ENCODE data around the gene FOXR1.

FOXR1 gene, protein sequence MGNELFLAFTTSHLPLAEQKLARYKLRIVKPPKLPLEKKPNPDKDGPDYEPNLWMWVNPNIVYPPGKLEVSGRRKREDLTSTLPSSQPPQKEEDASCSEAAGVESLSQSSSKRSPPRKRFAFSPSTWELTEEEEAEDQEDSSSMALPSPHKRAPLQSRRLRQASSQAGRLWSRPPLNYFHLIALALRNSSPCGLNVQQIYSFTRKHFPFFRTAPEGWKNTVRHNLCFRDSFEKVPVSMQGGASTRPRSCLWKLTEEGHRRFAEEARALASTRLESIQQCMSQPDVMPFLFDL

DNA sequence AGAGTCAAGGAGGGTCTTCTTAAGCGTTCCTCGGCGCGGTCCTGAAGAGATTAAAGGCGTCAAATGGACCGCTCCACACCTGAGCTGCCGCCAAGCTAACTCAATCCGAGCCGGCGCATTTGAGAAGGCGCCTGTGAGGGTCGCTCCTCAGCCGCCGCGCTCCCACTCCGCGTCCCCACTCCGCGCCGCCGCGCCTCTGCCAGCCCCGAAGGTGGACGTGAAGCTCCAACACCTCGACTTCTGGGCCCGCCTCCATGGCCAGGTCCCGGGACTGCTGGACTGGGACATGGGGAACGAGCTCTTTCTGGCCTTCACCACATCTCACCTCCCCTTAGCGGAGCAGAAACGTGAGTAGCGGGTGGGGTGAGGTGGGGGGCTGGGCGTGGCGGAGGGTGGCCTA, at the start of gene FOXR1:
Gene FOXR1 (plus strand): TSS at position 116 of the 400 bp plus-strand sequence. CDS start 171 bp downstream, at position 287.
- DNase-seq: no peak
- no peak for TF ChIP-seq GATA1 (IDR thresholded peaks at IDR 0.05; ENCODE audit: low read depth, low read length)
- no peak for TF ChIP-seq POLR2A (IDR thresholded peaks at IDR 0.05; ENCODE audit: low read length)

DNA sequence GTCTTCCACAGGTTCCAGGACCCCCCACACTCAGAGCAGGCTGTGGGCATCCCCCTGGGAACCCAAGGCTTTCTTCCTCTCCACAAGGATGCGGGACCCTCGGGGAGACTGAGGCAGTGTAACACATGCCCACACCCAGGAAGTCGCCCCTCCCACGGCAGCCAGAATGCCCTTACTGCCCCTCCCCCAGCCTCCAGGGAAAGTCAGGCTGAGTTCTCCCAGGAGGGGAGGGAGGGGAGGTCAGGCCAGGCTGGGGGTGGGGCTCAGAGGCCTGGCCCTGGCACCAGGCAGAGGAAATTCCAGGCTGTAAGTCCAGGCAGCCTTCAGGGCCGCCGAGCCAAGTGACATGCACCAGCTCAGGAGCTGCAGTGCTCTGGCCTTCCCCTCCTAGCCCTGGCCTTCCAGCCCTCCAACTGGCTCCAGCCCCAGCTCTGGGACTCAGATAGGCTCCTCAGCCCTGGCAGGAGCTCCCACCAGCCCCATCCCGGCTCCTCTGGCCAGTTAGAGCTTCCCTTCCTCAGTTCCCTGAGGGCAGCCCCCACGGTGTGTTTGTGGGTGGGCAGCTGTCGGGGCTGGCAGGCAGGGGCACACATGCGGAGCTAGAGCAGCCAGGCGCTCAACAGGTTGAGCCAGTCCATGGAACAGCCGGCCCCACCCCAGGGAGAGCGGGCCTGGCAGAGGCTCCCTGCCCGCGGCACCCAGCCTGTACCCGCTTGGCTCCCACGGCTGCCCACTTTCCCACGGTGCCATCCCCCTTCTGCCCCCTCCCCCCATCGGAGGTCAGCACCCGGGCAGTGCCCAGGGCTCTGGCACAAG, 49.4 kb upstream of the FOXR1 start:
- TF ChIP-seq POLR2A (IDR thresholded peaks at IDR 0.05; ENCODE audit: low read length) (no peak), GATA1 (IDR thresholded peaks at IDR 0.05; ENCODE audit: low read depth, low read length) (no peak)
- no peak for DNase-seq

DNA sequence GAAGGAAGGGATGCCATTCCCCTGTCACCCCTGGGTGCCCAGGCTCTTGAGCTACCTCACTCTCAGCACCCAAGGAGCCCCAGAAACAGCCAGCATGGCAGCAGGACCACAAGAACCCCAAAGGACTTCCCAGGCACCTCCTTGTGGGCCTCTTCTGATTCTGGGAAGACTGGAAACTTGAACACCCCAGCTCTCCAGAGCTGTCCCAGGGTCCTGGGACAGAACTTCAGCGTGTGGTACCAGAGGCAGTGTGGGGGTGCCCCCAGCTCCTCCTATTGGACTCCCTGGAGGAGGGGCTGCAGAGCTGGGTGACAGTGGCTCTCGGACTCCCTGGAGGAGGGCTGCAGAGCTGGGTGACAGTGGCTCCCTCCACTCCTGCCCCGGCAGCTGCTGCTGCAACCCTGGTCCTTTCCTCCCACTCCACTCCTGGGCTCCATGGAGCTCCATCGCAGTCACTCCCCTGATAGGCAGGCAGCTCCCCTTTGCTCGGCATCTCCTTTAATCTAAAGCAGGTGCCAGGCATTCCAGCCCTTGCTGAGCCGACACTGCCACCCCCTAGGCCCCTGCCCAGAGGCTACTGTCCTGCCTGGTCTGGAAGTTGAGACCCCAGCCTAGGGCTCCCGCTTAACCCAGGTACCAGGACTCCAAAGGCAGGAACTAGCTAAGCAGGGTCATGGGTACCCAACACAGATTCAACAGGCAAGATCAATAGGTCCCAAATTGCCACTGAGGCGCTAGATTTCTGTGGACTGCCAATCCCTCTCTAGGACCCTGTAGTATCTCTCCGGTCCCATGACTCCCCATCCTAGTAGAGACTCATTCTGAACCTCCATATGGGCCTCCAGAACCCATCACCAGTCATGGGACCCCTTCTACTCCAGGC, 48.6 kb upstream of the FOXR1 start:
- no peak for TF ChIP-seq GATA1 (IDR thresholded peaks at IDR 0.05; ENCODE audit: low read depth, low read length)
- TF ChIP-seq POLR2A (IDR thresholded peaks at IDR 0.05; ENCODE audit: low read length): no peak
- no peak for DNase-seq

DNA sequence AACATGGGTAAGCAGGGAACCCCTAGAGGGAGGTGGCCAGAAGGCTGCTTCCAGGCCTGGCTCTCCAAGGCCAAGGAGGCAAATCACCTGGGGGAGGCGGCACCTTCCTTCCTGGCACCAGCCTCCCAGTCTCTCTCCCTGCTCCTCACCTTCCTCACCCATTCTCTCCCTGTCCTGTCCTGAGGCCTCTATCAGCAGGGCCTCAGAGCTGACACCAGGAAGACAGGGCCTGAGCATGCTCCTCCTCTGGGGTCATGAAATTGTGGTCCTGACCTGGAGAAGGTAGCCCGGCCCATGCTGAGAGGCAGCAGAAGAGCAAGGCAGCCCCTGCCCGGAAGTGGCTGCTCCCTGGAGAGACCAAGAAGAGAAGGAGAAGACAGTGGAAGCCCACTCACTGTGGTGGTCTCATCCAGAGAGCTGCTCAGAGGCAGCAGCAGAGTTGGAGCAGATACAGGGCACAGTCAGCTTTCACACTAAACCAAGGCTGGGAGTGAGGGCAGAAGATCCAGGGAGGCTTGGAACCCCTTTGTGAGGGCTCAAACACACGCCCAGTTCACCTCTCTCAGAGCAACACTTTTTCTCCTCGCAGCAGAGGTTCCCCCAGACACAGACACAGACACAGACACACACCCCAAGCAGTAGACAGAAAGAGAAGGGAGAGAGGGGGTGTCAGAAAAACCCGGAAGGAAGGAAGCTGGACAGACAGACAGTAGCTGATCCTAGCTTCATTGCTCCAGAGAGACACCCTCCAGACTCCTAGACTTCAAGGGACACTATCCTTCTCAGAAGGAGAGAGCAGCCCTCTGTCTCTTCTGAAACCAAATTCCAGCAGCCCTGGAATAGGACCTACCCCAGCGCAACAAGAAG, 47.6 kb upstream of the FOXR1 start:
- no peak for DNase-seq
- TF ChIP-seq GATA1 (IDR thresholded peaks at IDR 0.05; ENCODE audit: low read depth, low read length): no peak
- no peak for TF ChIP-seq POLR2A (IDR thresholded peaks at IDR 0.05; ENCODE audit: low read length)

DNA sequence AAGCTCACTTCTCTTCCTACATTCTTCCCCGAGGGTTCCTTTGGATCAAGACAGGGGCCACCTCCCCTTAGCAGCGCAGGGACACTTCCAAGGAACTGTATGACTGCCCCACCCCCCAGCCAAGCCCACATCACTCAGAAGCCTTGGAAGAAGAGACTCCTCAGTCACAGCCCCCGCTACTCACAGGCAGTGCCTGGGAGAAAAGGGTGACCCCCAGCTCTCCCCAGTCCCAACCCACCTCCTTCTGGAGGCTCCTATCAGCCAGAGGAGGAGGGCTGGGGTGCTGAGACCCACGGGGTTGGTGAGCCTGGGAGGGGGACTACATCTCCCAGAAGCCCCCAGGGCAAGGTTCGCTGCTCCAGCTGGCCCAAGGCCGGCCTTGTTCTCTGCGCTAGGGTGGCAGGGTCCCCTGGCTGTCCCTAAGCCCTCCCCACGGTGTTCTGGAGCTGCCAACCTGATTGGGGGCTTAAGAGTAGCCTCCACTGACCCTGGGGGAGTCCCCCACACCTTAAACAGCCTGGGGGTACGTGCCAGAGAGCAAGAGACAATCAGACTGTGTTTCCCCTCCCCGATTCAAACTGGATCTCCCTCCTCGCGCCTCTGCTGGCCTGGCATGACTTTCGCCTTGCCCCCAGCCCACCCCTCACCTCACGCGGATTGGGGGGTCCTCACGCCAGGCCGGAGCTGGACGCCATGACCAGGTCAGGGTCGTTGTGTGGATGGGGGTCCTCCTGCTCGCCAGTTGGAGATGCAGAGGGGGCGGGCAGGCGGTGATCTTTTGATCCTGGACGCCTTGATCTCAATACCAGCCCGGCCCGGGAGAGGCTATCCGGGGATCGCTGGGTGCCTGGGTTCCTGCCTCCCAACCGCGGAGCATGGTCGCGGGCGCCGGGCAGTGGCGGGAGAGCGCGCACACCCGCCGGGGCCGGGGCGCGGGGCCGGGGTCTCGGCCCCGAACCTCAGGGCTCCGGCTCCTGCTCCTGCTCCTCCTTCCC, 46.7 kb upstream of the FOXR1 start:
- TF ChIP-seq GATA1 (IDR thresholded peaks at IDR 0.05; ENCODE audit: low read depth, low read length) (no peak), POLR2A (IDR thresholded peaks at IDR 0.05; ENCODE audit: low read length) (no peak)
- peak; percentile 27 to 41 for DNase-seq

DNA sequence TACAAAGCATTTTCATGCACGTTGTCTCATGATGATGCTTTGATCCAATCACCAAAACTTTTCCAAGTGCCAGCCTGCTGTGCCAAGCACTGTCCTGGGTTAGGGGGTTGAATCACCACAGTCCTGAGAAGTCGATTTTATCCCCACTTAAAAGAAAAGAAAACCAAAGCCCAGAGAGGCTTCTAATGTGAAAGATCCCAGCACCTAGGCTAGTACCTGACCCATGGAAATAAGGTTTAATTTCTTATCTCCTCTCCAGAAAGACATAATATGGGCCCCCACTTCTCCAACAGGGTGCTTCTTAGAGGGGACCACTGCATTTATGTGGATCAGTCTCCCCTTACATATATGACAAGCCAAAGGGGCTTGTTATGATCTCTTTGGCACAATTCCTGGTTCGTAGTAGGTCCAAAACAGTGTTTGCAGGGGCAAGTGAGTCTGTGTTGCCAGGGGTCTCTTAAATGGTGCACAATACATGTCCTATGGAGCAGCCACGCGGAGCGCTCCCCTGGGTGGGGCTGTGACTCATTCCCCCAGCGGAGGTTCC, 43.9 kb upstream of the FOXR1 start:
- no peak for DNase-seq
- TF ChIP-seq POLR2A (IDR thresholded peaks at IDR 0.05; ENCODE audit: low read length): no peak
- no peak for TF ChIP-seq GATA1 (IDR thresholded peaks at IDR 0.05; ENCODE audit: low read depth, low read length)

DNA sequence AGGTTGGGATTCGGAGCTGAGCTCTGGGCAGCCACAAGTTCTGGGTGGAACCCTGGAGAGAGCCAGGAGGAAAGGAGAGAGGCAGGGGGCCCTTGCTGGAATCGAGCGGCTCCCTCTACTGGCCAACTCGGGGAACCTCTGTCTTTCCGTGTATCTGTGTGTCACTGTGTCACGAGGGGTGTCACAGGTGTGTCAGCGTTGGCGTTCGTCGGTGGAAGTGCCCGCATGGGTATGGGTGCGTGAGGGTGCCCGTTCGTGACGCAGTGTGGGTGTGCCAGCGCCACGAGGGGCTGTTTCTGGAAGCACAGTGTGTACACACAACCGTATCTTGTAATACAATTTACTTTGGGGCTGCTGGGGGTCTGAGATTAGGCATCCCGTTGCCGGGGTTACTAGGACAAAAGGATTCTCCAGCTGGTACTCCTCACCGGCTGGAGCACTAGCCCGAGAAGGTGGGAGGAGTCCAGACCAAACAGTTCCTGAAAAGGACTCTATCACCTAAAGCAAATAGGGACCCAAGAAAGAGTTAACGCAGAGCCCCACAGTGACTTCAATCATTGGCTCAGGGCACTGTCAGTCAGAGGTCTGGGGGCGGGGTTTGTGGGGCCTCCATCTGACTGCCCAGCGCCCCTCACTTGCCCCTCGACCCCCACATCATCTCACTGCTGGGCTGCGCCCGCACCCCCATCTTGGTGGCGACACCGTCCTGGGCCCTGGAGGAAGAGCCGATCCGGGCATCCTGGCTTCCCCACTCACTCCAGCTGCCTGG, 43.3 kb upstream of the FOXR1 start:
- peak; percentile 87 to 93 for DNase-seq
- no peak for TF ChIP-seq GATA1 (IDR thresholded peaks at IDR 0.05; ENCODE audit: low read depth, low read length)
- TF ChIP-seq POLR2A (IDR thresholded peaks at IDR 0.05; ENCODE audit: low read length): peak; percentile 32

DNA sequence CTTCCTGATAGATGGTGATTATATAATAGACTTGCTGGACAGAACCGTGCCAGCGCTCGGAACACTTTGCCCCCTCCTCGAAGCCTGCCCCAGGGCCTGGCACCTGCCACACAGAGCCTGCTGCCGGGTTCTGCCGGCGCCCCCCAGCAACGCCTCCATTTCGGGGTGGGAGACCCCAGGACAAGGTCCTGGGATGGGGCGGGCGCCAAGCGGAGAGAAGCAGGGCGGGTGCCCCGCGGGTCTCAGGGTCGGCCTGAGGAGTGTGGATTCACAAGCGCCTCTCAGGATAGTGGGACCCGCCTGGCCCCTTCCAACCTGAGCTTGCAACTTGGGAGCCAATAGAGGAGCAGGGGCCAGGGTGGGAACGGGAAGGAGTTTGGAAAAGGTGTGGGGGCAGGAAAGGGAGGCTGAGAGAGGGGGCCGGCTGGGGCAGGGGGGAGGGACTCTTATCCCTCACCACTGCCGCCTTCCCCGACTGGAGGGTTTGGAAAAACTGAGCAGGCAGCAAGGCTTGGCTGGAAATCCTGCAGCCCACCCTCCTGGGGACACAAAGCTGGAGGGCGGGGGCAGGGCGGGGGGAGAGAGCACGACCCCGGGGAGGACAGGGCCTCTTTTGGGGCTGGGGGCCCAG, 42.6 kb upstream of the FOXR1 start:
- peak; percentile 58 to 71 for DNase-seq

DNA sequence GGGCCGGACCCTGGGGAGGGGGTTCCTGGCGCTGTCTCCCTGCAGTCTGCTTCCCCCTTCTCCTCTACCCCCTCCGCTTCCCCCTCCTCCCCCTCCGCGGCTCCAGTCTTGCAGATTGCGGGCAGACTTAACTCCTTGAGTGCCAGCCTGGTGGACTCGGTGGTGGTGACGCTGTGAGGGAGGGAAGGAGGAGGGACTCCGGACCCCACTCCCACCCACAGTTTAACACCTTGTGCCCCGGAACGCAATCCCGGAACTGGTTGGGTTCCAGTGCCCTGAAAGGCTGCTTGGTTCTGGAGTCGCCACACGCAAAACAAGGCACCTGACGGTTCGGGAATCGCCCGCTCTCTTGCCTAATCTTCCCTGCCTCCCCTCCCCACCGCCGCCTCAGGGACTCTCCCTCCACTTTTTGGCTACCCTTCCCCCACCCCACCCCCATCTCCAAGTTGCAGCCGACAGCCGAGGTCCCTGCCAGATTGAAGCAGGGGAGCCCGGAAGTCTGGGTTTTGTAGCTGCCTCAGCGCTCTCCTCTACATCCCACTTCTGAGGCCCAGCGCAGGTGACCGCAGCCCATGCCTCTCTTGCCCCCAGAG, 42.0 kb upstream of the FOXR1 start:
- peak; percentile 49 to 59 for DNase-seq
- TF ChIP-seq GATA1 (IDR thresholded peaks at IDR 0.05; ENCODE audit: low read depth, low read length): no peak
- no peak for TF ChIP-seq POLR2A (IDR thresholded peaks at IDR 0.05; ENCODE audit: low read length)

More for the DNA sequence above, 42.6 kb upstream of the FOXR1 start:
- TF ChIP-seq GATA1 (IDR thresholded peaks at IDR 0.05; ENCODE audit: low read depth, low read length): no peak
- TF ChIP-seq POLR2A (IDR thresholded peaks at IDR 0.05; ENCODE audit: low read length): no peak

DNA sequence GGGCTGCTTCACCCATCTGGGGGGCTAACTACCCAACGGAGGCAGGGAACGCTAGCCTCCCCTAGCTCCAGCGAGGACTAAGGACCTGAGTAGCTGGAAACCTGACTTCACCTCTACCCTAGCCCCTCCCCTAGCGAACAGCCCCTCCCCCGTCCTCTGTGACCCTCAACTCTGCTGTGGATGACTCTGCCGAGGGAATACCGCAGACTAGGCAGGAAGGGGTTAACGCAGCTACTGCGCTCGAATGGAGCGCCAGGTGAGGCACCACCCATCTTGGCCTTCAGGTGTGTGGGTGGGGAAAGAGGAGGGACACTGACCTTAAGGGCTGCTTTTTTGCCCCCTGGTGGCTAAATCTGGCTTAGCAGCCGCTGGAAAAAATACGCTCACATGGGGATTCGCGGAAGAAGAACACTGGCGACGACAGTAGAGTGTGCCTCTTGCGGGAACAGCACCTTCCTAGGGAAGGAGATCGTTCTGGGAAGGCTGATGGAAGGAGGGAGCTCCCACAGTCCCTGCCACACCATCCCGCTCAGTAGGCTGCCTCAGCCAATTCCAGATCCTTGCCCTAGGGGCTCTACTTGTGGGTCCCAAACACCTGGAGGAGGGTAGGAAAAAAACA, 41.4 kb upstream of the FOXR1 start:
- DNase-seq: peak; percentile 73 to 86
- TF ChIP-seq GATA1 (IDR thresholded peaks at IDR 0.05; ENCODE audit: low read depth, low read length): no peak
- no peak for TF ChIP-seq POLR2A (IDR thresholded peaks at IDR 0.05; ENCODE audit: low read length)

Measured in erythroblast (primary cell).